ENCODE data around the gene ABCC6. TPM values are rescaled to one million over a fixed set of nuclear protein-coding genes. Genes with fewer than 3 reads are reported as not detected.
"Not testable (repeated sequence)": the region's sequence is repeated elsewhere in the genome, so short reads cannot be mapped to it uniquely, and the experiment has no call there.

Gene ABCC6
- total RNA-seq, 1 donor, result 0.63 TPM

- TF ChIP-seq CTCF (IDR thresholded peaks at IDR 0.05; ENCODE audit: insufficient read depth, low read length), result no peak
- DNase-seq (ENCODE audit: low read depth), result no peak
- no peak overlapping the region for H3K4me3 ChIP-seq (ENCODE audit: low read depth, low read length)
Observed at GRCh38 chr16:16106466-16106865, 116.8 kb downstream of the ABCC6 start.

- no peak overlapping the region for H3K4me3 ChIP-seq (ENCODE audit: low read depth, low read length)
- no peak for TF ChIP-seq CTCF (IDR thresholded peaks at IDR 0.05; ENCODE audit: insufficient read depth, low read length)
- no peak for DNase-seq (ENCODE audit: low read depth)
Observed at GRCh38 chr16:16105646-16106045, 117.6 kb downstream of the ABCC6 start.

GRCh38 chr16:16104804-16105141, 118.5 kb downstream of the ABCC6 start:
- not testable (repeated sequence) for H3K4me3 ChIP-seq (ENCODE audit: low read depth, low read length); DNase-seq (ENCODE audit: low read depth)

GRCh38 chr16:16104132-16104803, 119.0 kb downstream of the ABCC6 start:
- not testable (repeated sequence) for DNase-seq (ENCODE audit: low read depth); H3K4me3 ChIP-seq (ENCODE audit: low read depth, low read length)

- TF ChIP-seq CTCF (IDR thresholded peaks at IDR 0.05; ENCODE audit: insufficient read depth, low read length), result no peak
- no peak overlapping the region for H3K4me3 ChIP-seq (ENCODE audit: low read depth, low read length)
- DNase-seq (ENCODE audit: low read depth), result no peak
Observed at GRCh38 chr16:16102738-16103137, 120.6 kb downstream of the ABCC6 start.

- no peak for DNase-seq (ENCODE audit: low read depth)
- TF ChIP-seq CTCF (IDR thresholded peaks at IDR 0.05; ENCODE audit: insufficient read depth, low read length), result no peak
- no peak overlapping the region for H3K4me3 ChIP-seq (ENCODE audit: low read depth, low read length)
Observed at GRCh38 chr16:16101585-16101984, 121.7 kb downstream of the ABCC6 start.

GRCh38 chr16:16100631-16101030, 122.7 kb downstream of the ABCC6 start:
- TF ChIP-seq CTCF (IDR thresholded peaks at IDR 0.05; ENCODE audit: insufficient read depth, low read length), result no peak
- H3K4me3 ChIP-seq (ENCODE audit: low read depth, low read length), result no peak overlapping the region
- DNase-seq (ENCODE audit: low read depth), result no peak

GRCh38 chr16:16099320-16099719, 124.0 kb downstream of the ABCC6 start:
- DNase-seq (ENCODE audit: low read depth), result no peak
- TF ChIP-seq CTCF (IDR thresholded peaks at IDR 0.05; ENCODE audit: insufficient read depth, low read length), result no peak
- no peak overlapping the region for H3K4me3 ChIP-seq (ENCODE audit: low read depth, low read length)
